Activated gamma-delta T cell treated with anti-CD3 and anti-CD28 coated beads, Interleukin-2, amount 50 U/mL, for 16 hours (primary cell): Measurements from ENCODE around the gene ZNF280D.
A peak's percentile ranks its signal among the peaks of the same experiment; 100 is the strongest.
"Not testable (repeated sequence)": the region's sequence is repeated elsewhere in the genome, so short reads cannot be mapped to it uniquely, and the experiment has no call there.

Experiments
- DNase-seq: peaks from one replicate; pipeline ENCODE4 v3.0.0-alpha.2; 2020; ENCODE audit warnings: low read depth

Gene ZNF280D

GRCh38 chr15:56733136-56734012 lies at the start of gene ZNF280D:
Gene ZNF280D (minus strand): TSS chr15:56733509. CDS start chr15:56707109, 26,400 bp downstream.
- peak; percentile 62 for DNase-seq

- DNase-seq = no peak
These were observed 49.0 kb upstream of the ZNF280D start for GRCh38 chr15:56782306-56782705.

- DNase-seq = no peak
These were observed 48.4 kb upstream of the ZNF280D start for GRCh38 chr15:56781666-56782065.

- DNase-seq = not testable (repeated sequence)
These were observed 46.9 kb upstream of the ZNF280D start for GRCh38 chr15:56780102-56780725.

GRCh38 chr15:56779449-56779848 lies 46.1 kb upstream of the ZNF280D start:
- DNase-seq = not testable (repeated sequence)

GRCh38 chr15:56778761-56779160 lies 45.5 kb upstream of the ZNF280D start:
- DNase-seq = no peak

- no peak for DNase-seq
These were observed 43.5 kb upstream of the ZNF280D start for GRCh38 chr15:56776839-56777238.

GRCh38 chr15:56775641-56776040 lies 42.3 kb upstream of the ZNF280D start:
- DNase-seq = no peak

- DNase-seq = no peak
These were observed 41.0 kb upstream of the ZNF280D start for GRCh38 chr15:56774356-56774755.

- DNase-seq = no peak
These were observed 39.7 kb upstream of the ZNF280D start for GRCh38 chr15:56772868-56773639.

- no peak for DNase-seq
These were observed 36.9 kb upstream of the ZNF280D start for GRCh38 chr15:56770173-56770572.

- no peak for DNase-seq
These were observed 34.0 kb upstream of the ZNF280D start for GRCh38 chr15:56767315-56767714.

- no peak for DNase-seq
These were observed 31.9 kb upstream of the ZNF280D start for GRCh38 chr15:56765251-56765650.

GRCh38 chr15:56763141-56763895 lies 30.0 kb upstream of the ZNF280D start:
- DNase-seq = no peak

GRCh38 chr15:56760186-56760585 lies 26.9 kb upstream of the ZNF280D start:
- no peak for DNase-seq

- no peak for DNase-seq
These were observed 26.1 kb upstream of the ZNF280D start for GRCh38 chr15:56759450-56759845.

GRCh38 chr15:56758770-56759449 lies 25.6 kb upstream of the ZNF280D start:
- DNase-seq = no peak

- no peak for DNase-seq
These were observed 24.6 kb upstream of the ZNF280D start for GRCh38 chr15:56757875-56758274.

- DNase-seq = no peak
These were observed 21.6 kb upstream of the ZNF280D start for GRCh38 chr15:56754772-56755370.

GRCh38 chr15:56752986-56753385 lies 19.7 kb upstream of the ZNF280D start:
- DNase-seq = no peak

- no peak for DNase-seq
These were observed 16.7 kb upstream of the ZNF280D start for GRCh38 chr15:56749982-56750381.
